Measurements from ENCODE around the gene PDP2.

- TF ChIP-seq CTCF (IDR thresholded peaks at IDR 0.05) (no peak), POLR2A (IDR thresholded peaks at IDR 0.05) (no peak), EP300 (IDR thresholded peaks at IDR 0.05; ENCODE audit: low read depth) (no peak)
Measured at GRCh38 chr16:66842765-66843164, 37.5 kb upstream of the PDP2 start.

Measured in transverse colon (tissue), 3 donors.